ENCODE data around the gene SBF2.

The SBF2 gene

DNA sequence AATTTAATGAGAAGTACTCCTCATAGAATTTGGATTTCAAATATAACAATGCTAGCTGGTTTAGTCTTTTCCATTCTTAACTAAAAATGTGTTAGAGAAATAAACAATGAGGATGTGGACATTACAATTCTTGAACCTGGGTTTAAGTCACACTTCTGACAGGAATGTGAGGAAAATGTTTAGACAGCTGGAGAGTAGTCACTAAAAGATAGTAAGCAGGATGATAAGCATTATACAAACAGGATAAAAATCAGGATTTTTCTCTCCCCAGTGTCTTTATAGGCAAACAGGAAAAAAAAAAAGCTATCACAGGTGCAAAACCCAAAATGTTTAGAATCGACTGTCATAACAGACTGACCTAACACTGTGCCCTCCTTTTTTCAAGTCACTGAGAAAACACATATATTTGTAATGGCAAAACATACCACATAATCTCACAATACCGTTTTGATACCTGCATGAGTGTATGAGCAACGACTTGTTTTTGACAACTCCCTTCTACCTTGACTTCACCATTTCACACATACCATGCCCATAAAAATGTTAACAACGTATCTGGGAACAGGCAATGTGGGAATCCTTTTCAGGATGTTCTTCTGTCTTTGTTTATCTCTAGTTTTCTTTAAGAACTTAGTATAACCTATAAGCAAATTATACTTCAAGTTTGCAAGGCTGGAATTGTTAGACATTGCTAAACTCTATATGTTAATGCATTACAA is 242.0 kb downstream of the SBF2 start:
- Histone ChIP-seq H3K9ac (ENCODE audit: low read length) (no peak overlapping the region), H3K27me3 (ENCODE audit: insufficient read depth, low read length, poor library complexity) (no peaks in the 10 kb centered on the region), H3K27ac (ENCODE audit: low read depth, low read length) (no peak overlapping the region), H3K36me3 (ENCODE audit: control insufficient read depth, insufficient read depth, low read length) (no peaks in the 10 kb centered on the region), H3K4me3 (ENCODE audit: low read length) (no peak overlapping the region), H2AK5ac (ENCODE audit: low read length) (no peak overlapping the region), H2BK15ac (replicated peaks; ENCODE audit: low read depth) (no peak overlapping the region), H3K18ac (ENCODE audit: low read length) (no peak overlapping the region), H2BK5ac (ENCODE audit: low read length) (no peak overlapping the region), H2BK120ac (ENCODE audit: low read depth, low read length) (no peak overlapping the region), H3K4me1 (ENCODE audit: control insufficient read depth, low read depth, low read length) (no peaks in the 10 kb centered on the region), H3K23ac (ENCODE audit: low read length) (no peak overlapping the region), H3K56ac (ENCODE audit: low read length) (no peak overlapping the region), H3K4me2 (ENCODE audit: low read length) (no peak overlapping the region), H4K8ac (ENCODE audit: low read depth, low read length) (no peak overlapping the region), H3K79me1 (ENCODE audit: low read length) (no peaks in the 10 kb centered on the region), H4K5ac (ENCODE audit: low read length) (no peak overlapping the region), H3K4ac (ENCODE audit: low read depth, low read length) (no peak overlapping the region), H3K79me2 (ENCODE audit: control insufficient read depth, insufficient read depth, low read length) (no peaks in the 10 kb centered on the region)
- peak; percentile 16 for DNase-seq
- no CpG with 5 or more reads among the region's 4 CpGs for WGBS (ENCODE audit: extremely low coverage, insufficient coverage, low lambda C conversion rate)

DNA sequence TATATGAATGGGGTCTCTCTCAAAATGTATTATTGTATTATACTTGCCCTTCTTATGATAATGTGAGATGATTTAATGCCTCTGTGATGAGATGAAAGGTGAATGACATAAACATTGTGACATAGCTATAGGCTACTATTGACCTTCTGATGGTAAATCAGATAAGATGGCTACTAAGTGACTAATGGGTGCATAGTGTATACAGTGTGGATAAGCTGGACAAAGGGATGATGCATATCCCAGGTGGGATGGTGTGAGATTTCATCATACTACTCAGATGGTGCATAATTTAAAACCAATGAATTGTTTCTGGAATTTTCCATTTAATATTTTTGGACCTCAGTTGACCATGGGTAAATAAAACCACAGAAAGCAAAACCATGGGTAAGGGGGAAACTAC is 243.5 kb downstream of the SBF2 start:
- H3K4me3 ChIP-seq (ENCODE audit: low read length), result no peak overlapping the region
- H3K9ac ChIP-seq (ENCODE audit: low read length), result no peak overlapping the region
- no peak overlapping the region for H4K8ac ChIP-seq (ENCODE audit: low read depth, low read length)
- no peaks in the 10 kb centered on the region for H3K79me1 ChIP-seq (ENCODE audit: low read length)
- H2BK120ac ChIP-seq (ENCODE audit: low read depth, low read length), result no peak overlapping the region
- no peak overlapping the region for H3K4ac ChIP-seq (ENCODE audit: low read depth, low read length)
- no peaks in the 10 kb centered on the region for H3K36me3 ChIP-seq (ENCODE audit: control insufficient read depth, insufficient read depth, low read length)
- H3K56ac ChIP-seq (ENCODE audit: low read length), result no peak overlapping the region
- H4K5ac ChIP-seq (ENCODE audit: low read length), result no peak overlapping the region
- H3K27ac ChIP-seq (ENCODE audit: low read depth, low read length), result no peak overlapping the region
- no peaks in the 10 kb centered on the region for H3K4me1 ChIP-seq (ENCODE audit: control insufficient read depth, low read depth, low read length)
- no peaks in the 10 kb centered on the region for H3K79me2 ChIP-seq (ENCODE audit: control insufficient read depth, insufficient read depth, low read length)
- H3K27me3 ChIP-seq (ENCODE audit: insufficient read depth, low read length, poor library complexity), result no peaks in the 10 kb centered on the region
- no peak overlapping the region for H3K4me2 ChIP-seq (ENCODE audit: low read length)
- no peak overlapping the region for H3K23ac ChIP-seq (ENCODE audit: low read length)
- no peak overlapping the region for H2AK5ac ChIP-seq (ENCODE audit: low read length)
- no peak overlapping the region for H2BK5ac ChIP-seq (ENCODE audit: low read length)
- no peak overlapping the region for H3K18ac ChIP-seq (ENCODE audit: low read length)
- no peak for DNase-seq
- H2BK15ac ChIP-seq (replicated peaks; ENCODE audit: low read depth), result no peak overlapping the region

DNA sequence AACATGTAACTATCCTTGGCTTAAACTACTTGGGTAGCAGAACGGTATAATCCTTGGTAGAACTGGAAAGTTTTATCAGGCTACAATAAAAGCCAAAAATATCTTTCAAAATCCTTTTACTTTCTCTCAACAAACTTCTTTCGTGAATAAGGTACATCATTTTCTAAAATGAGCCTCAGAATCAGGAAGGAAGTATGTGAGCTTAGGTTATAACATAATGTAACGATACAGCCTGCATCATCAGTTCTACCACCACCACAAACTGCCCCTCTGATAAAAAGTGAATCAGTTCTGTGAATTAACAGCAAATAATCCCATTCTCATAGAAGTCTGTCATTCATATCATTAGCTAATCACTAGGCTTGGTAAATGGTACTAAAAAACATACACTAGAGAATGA is 244.3 kb downstream of the SBF2 start:
- Histone ChIP-seq H2BK15ac (replicated peaks; ENCODE audit: low read depth) (no peak overlapping the region), H3K27ac (ENCODE audit: low read depth, low read length) (no peak overlapping the region), H2BK5ac (ENCODE audit: low read length) (no peak overlapping the region), H3K4me1 (ENCODE audit: control insufficient read depth, low read depth, low read length) (no peaks in the 10 kb centered on the region), H3K18ac (ENCODE audit: low read length) (no peak overlapping the region), H3K9ac (ENCODE audit: low read length) (no peak overlapping the region), H3K79me1 (ENCODE audit: low read length) (no peaks in the 10 kb centered on the region), H3K79me2 (ENCODE audit: control insufficient read depth, insufficient read depth, low read length) (no peaks in the 10 kb centered on the region), H3K27me3 (ENCODE audit: insufficient read depth, low read length, poor library complexity) (no peaks in the 10 kb centered on the region), H4K5ac (ENCODE audit: low read length) (no peak overlapping the region), H4K8ac (ENCODE audit: low read depth, low read length) (no peak overlapping the region), H3K4me3 (ENCODE audit: low read length) (no peak overlapping the region), H2AK5ac (ENCODE audit: low read length) (no peak overlapping the region), H3K36me3 (ENCODE audit: control insufficient read depth, insufficient read depth, low read length) (no peaks in the 10 kb centered on the region), H2BK120ac (ENCODE audit: low read depth, low read length) (no peak overlapping the region), H3K23ac (ENCODE audit: low read length) (no peak overlapping the region), H3K56ac (ENCODE audit: low read length) (no peak overlapping the region), H3K4me2 (ENCODE audit: low read length) (no peak overlapping the region), H3K4ac (ENCODE audit: low read depth, low read length) (no peak overlapping the region)
- no CpG with 5 or more reads among the region's 3 CpGs for WGBS (ENCODE audit: extremely low coverage, insufficient coverage, low lambda C conversion rate)
- DNase-seq, result no peak

DNA sequence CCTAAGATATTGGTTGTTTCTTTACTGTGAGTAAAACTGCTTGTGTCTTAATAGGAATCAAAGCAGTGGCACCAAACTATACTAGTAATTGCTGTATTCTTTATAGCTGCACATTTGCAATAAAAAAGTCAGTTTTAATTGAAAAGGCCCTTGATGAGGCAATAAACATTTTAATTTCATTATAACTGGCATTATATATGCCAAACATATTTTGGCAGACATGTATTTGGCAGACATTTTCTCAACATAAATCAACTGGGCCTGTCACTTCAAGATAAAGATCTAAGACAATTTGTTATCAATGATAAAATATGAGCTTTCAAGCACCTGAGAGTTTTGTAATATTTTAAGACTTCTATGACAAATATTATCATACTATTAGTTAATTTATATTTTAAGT is 245.7 kb downstream of the SBF2 start:
- Histone ChIP-seq H3K4me3 (ENCODE audit: low read length) (no peak overlapping the region), H3K4me1 (ENCODE audit: control insufficient read depth, low read depth, low read length) (no peaks in the 10 kb centered on the region), H3K18ac (ENCODE audit: low read length) (no peak overlapping the region), H4K8ac (ENCODE audit: low read depth, low read length) (no peak overlapping the region), H3K27me3 (ENCODE audit: insufficient read depth, low read length, poor library complexity) (no peaks in the 10 kb centered on the region), H3K4me2 (ENCODE audit: low read length) (no peak overlapping the region), H3K23ac (ENCODE audit: low read length) (no peak overlapping the region), H3K56ac (ENCODE audit: low read length) (no peak overlapping the region), H3K79me2 (ENCODE audit: control insufficient read depth, insufficient read depth, low read length) (no peaks in the 10 kb centered on the region), H2BK15ac (replicated peaks; ENCODE audit: low read depth) (no peak overlapping the region), H2BK5ac (ENCODE audit: low read length) (no peak overlapping the region), H3K4ac (ENCODE audit: low read depth, low read length) (no peak overlapping the region), H2AK5ac (ENCODE audit: low read length) (no peak overlapping the region), H3K36me3 (ENCODE audit: control insufficient read depth, insufficient read depth, low read length) (no peaks in the 10 kb centered on the region), H4K5ac (ENCODE audit: low read length) (no peak overlapping the region), H2BK120ac (ENCODE audit: low read depth, low read length) (no peak overlapping the region), H3K79me1 (ENCODE audit: low read length) (no peaks in the 10 kb centered on the region), H3K27ac (ENCODE audit: low read depth, low read length) (no peak overlapping the region), H3K9ac (ENCODE audit: low read length) (no peak overlapping the region)
- no peak for DNase-seq

DNA sequence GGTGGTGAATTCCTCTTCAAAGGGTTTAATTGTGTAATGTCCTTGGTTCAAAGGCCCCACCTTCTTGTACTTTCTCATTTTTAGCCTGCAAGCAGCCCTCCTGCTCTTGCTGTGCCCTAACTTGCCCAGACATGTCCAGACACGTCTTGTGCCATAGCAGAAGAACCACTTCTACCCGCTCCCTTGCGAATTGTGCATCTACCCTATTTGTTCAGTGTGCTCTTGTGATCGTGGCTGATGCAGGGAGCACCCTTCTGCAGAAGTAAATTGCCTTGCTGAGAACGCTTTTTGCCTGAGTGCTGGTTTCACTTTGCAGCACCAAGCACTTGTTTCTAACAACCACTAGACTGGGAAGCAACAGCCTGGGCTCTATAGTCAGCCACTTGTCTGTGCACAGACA is 249.4 kb downstream of the SBF2 start:
- Histone ChIP-seq H3K4ac (ENCODE audit: low read depth, low read length) (no peak overlapping the region), H3K9ac (ENCODE audit: low read length) (no peak overlapping the region), H2BK120ac (ENCODE audit: low read depth, low read length) (no peak overlapping the region), H3K56ac (ENCODE audit: low read length) (no peak overlapping the region), H3K4me1 (ENCODE audit: control insufficient read depth, low read depth, low read length) (no peaks in the 10 kb centered on the region), H3K23ac (ENCODE audit: low read length) (no peak overlapping the region), H3K27ac (ENCODE audit: low read depth, low read length) (no peak overlapping the region), H2BK5ac (ENCODE audit: low read length) (no peak overlapping the region), H4K5ac (ENCODE audit: low read length) (no peak overlapping the region), H3K18ac (ENCODE audit: low read length) (no peak overlapping the region), H2AK5ac (ENCODE audit: low read length) (no peak overlapping the region), H3K4me2 (ENCODE audit: low read length) (no peak overlapping the region), H3K4me3 (ENCODE audit: low read length) (no peak overlapping the region), H3K36me3 (ENCODE audit: control insufficient read depth, insufficient read depth, low read length) (no peaks in the 10 kb centered on the region), H2BK15ac (replicated peaks; ENCODE audit: low read depth) (no peak overlapping the region), H3K79me2 (ENCODE audit: control insufficient read depth, insufficient read depth, low read length) (no peaks in the 10 kb centered on the region), H3K27me3 (ENCODE audit: insufficient read depth, low read length, poor library complexity) (no peaks in the 10 kb centered on the region), H4K8ac (ENCODE audit: low read depth, low read length) (no peak overlapping the region), H3K79me1 (ENCODE audit: low read length) (no peaks in the 10 kb centered on the region)
- DNase-seq, result peak; percentile 56
- no CpG with 5 or more reads among the region's 5 CpGs for WGBS (ENCODE audit: extremely low coverage, insufficient coverage, low lambda C conversion rate)

DNA sequence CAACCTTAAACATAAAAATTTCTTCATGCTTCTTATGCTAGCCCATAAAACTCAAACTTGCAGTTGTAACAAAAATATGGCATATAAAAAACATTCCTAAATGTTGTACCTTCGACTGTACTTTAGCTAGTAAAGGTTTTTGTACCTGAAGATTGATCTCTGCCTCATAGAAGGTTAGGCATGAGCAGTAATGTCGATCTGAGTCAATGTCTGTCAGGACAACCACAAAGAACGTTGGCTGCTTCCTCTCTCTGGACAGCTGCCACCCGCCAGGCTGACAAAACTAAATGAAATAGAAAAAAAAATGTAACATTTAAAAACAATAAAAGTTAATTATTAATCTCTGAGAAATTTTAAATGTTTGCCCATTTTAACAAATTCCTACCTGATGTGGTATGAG is 251.3 kb downstream of the SBF2 start:
- H2AK5ac ChIP-seq (ENCODE audit: low read length), result no peak overlapping the region
- no peak overlapping the region for H2BK15ac ChIP-seq (replicated peaks; ENCODE audit: low read depth)
- no peak overlapping the region for H3K4me3 ChIP-seq (ENCODE audit: low read length)
- no peaks in the 10 kb centered on the region for H3K4me1 ChIP-seq (ENCODE audit: control insufficient read depth, low read depth, low read length)
- no peaks in the 10 kb centered on the region for H3K79me1 ChIP-seq (ENCODE audit: low read length)
- no peak overlapping the region for H3K4me2 ChIP-seq (ENCODE audit: low read length)
- no peak overlapping the region for H3K56ac ChIP-seq (ENCODE audit: low read length)
- H3K36me3 ChIP-seq (ENCODE audit: control insufficient read depth, insufficient read depth, low read length), result no peaks in the 10 kb centered on the region
- DNase-seq, result no peak
- no peak overlapping the region for H4K8ac ChIP-seq (ENCODE audit: low read depth, low read length)
- no peak overlapping the region for H3K9ac ChIP-seq (ENCODE audit: low read length)
- no peak overlapping the region for H3K4ac ChIP-seq (ENCODE audit: low read depth, low read length)
- H3K23ac ChIP-seq (ENCODE audit: low read length), result no peak overlapping the region
- no peak overlapping the region for H2BK120ac ChIP-seq (ENCODE audit: low read depth, low read length)
- no peaks in the 10 kb centered on the region for H3K79me2 ChIP-seq (ENCODE audit: control insufficient read depth, insufficient read depth, low read length)
- no peak overlapping the region for H4K5ac ChIP-seq (ENCODE audit: low read length)
- WGBS (ENCODE audit: extremely low coverage, insufficient coverage, low lambda C conversion rate), result no CpG with 5 or more reads among the region's 4 CpGs
- no peak overlapping the region for H3K27ac ChIP-seq (ENCODE audit: low read depth, low read length)
- no peak overlapping the region for H2BK5ac ChIP-seq (ENCODE audit: low read length)
- H3K18ac ChIP-seq (ENCODE audit: low read length), result no peak overlapping the region
- H3K27me3 ChIP-seq (ENCODE audit: insufficient read depth, low read length, poor library complexity), result no peaks in the 10 kb centered on the region
